HepG2 (cell line): ENCODE data around the gene ATP9A.

Source experiments
- CTCF ChIP-seq: sonication (generic); formaldehyde crosslinking; IDR thresholded peaks from 2 replicates; pipeline ENCODE4 v1.5.0; 2020; ENCODE audit warnings: mild to moderate bottlenecking, missing genetic modification reagents, moderate library complexity
- EZH2 ChIP-seq: conservative IDR thresholded peaks from 2 replicates; pipeline ENCODE4 v1.6.1; 2012; ENCODE audit warnings: mild to moderate bottlenecking, low read depth, low read length, moderate library complexity
- MAZ ChIP-seq, 2 experiments: sonication (generic) in 1 of 2; formaldehyde crosslinking in 1 of 2; IDR thresholded peaks; 2 replicates each; pipeline versions ENCODE4 v1.5.0 to v1.6.1; 2012 to 2020; ENCODE audit warnings: low read depth in 2 of 2, mild to moderate bottlenecking in 2 of 2, borderline replicate concordance in 1 of 2, improper control_type of control experiment in 1 of 2, low read length in 1 of 2, missing genetic modification reagents in 1 of 2, moderate library complexity in 1 of 2
- MXI1 ChIP-seq: IDR thresholded peaks from 3 replicates; pipeline ENCODE4 v1.6.1; 2012; ENCODE audit warnings: low read depth, low read length, inconsistent platforms, borderline replicate concordance
- NONO ChIP-seq, 2 experiments: fragments of 450-650 bp in 1 of 2; sonication (generic) in 1 of 2; formaldehyde crosslinking in 1 of 2; IDR thresholded peaks in 1 of 2; conservative IDR thresholded peaks in 1 of 2; 2 replicates each; pipeline versions ENCODE4 v1.6.1 to v1.8.0; 2017 to 2022; ENCODE audit warnings: mild to moderate bottlenecking in 1 of 2, missing genetic modification reagents in 1 of 2, moderate library complexity in 1 of 2
- PREB ChIP-seq: sonication (generic); formaldehyde crosslinking; IDR thresholded peaks from 2 replicates; pipeline ENCODE4 v1.4.0; 2020; ENCODE audit warnings: missing genetic modification reagents
- ZNF773 ChIP-seq: sonication (generic); formaldehyde crosslinking; IDR thresholded peaks from 2 replicates; pipeline ENCODE4 v1.4.0; 2020; ENCODE audit warnings: missing genetic modification reagents, borderline replicate concordance
- ZNF891 ChIP-seq: sonication (generic); formaldehyde crosslinking; IDR thresholded peaks from 2 replicates; pipeline ENCODE4 v1.5.0; 2020; ENCODE audit warnings: mild to moderate bottlenecking, missing genetic modification reagents
- TF ChIP-seq, protein P1 (sequence below): sonication (generic); formaldehyde crosslinking; IDR thresholded peaks from 2 replicates; pipeline ENCODE4 v1.4.0; 2020; ENCODE audit warnings: mild to moderate bottlenecking, missing genetic modification reagents

DNA sequence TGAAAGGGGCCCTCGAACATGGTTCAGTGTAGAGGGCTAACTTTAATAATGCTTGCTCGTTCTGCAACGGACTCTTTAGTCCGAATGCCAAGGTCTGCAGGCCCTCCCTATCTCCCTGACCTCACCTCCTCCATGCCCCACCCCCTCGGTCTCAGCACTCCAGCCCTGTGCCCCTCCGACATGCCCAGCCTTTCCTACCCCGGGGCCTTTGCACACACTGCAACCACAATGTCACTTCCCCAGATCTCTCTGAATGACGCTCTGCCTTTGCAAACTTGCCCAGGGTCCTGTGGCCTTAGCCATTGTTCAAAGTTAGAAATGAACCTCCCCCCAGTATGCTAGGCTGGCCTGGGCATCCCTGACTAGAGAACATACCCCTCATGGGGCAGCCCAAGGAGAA is 175.6 kb downstream of the ATP9A start:
- no peak for TF ChIP-seq EZH2
- no peak for TF ChIP-seq ZNF773
- no peak for TF ChIP-seq ZNF891
- no peak for TF ChIP-seq NONO (IDR thresholded peaks at IDR 0.05)
- TF ChIP-seq NONO (CRISPR knock-in tag; conservative IDR thresholded peaks at IDR 0.05), result no peak
- TF ChIP-seq MXI1, result no peak
- TF ChIP-seq PREB, result no peak
- TF ChIP-seq, protein P1, sequence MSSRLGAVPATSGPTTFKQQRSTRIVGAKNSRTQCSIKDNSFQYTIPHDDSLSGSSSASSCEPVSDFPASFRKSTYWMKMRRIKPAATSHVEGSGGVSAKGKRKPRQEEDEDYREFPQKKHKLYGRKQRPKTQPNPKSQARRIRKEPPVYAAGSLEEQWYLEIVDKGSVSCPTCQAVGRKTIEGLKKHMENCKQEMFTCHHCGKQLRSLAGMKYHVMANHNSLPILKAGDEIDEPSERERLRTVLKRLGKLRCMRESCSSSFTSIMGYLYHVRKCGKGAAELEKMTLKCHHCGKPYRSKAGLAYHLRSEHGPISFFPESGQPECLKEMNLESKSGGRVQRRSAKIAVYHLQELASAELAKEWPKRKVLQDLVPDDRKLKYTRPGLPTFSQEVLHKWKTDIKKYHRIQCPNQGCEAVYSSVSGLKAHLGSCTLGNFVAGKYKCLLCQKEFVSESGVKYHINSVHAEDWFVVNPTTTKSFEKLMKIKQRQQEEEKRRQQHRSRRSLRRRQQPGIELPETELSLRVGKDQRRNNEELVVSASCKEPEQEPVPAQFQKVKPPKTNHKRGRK (CRISPR knock-in tag), result no peak
- no peak for TF ChIP-seq MAZ (IDR thresholded peaks at IDR 0.05; ENCODE audit: borderline replicate concordance, low read depth, low read length)
- TF ChIP-seq MAZ (CRISPR knock-in tag; IDR thresholded peaks at IDR 0.05; ENCODE audit: low read depth), result no peak
- no peak for TF ChIP-seq CTCF
